SKM-1 (cell line): ENCODE measurements around the gene IGFBPL1.
"Not testable (repeated sequence)": the region's sequence is repeated elsewhere in the genome, so short reads cannot be mapped to it uniquely, and the experiment has no call there.

ENCODE experiments used
- DNase-seq: peaks from one replicate; lab custom pipeline; 2025; ENCODE audit not compliant: unreplicated experiment; lab: John Stamatoyannopoulos, UW

IGFBPL1 gene, protein sequence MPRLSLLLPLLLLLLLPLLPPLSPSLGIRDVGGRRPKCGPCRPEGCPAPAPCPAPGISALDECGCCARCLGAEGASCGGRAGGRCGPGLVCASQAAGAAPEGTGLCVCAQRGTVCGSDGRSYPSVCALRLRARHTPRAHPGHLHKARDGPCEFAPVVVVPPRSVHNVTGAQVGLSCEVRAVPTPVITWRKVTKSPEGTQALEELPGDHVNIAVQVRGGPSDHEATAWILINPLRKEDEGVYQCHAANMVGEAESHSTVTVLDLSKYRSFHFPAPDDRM

DNA sequence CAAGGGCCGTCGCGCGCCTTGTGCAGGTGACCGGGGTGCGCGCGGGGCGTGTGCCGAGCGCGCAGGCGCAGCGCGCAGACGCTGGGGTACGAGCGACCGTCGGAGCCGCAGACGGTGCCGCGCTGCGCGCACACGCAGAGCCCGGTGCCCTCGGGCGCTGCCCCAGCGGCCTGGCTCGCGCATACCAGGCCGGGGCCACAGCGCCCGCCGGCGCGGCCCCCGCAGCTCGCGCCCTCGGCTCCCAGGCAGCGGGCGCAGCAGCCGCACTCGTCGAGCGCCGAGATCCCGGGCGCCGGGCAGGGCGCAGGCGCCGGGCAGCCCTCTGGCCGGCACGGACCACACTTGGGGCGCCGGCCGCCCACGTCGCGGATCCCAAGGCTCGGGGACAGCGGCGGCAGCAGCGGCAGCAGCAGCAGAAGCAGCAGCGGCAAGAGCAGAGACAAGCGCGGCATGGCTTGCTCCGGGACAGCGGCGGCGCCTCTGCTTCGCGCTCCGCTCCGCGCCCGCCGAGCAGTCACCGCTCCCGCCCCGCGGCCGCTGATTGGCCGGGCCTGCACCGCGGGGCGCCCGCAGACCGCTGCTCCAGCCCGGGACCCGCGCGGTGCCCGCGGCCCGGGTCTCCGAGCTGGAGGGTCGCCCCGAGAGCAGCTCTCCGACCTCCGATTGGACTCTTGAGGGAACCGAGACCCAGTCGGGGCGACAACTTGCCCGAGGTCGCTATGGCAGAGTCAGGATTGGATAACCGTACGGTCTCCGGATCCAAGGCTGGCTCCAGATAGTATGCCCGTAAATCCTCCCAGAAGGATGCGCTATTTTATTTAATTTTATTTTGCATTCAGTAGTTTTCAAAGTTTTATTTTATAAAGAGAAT, at the start of gene IGFBPL1:
IGFBPL1 (minus strand) TSS at position 482 of the 871 bp plus-strand sequence; CDS start at position 452, 30 bp downstream.
- no peak for DNase-seq

DNA sequence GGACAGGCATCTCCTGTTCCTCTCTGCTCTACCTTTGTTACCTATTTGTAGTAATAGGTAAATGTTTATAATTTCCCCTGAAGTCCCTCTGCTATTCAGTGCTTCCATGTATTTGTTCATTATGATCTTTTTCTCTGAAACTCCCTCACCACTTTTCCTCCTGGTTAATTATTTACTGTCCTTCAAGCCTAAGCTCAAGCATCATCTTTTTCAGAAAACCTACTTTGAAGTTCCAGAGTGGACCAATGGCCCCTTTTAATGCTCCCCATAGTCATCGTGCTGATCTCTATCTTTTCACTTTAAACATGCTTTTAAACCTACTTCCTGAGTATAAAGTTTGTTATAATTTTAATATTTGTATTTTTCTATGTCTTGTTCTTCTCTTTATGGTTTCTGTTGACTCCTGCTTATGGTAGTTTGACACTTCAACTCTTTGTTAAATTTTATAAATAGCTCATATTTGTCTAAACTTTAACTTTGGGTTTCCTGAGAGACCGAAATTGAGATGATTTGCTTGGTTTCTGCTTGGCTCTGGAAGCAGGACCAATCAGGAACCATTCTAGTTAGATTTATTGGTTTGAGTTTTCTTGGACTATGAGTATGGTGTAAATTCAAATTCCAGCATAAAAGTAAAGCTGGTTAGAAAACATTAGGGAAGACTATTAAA, 48.5 kb upstream of the IGFBPL1 start:
- not testable (repeated sequence) for DNase-seq

DNA sequence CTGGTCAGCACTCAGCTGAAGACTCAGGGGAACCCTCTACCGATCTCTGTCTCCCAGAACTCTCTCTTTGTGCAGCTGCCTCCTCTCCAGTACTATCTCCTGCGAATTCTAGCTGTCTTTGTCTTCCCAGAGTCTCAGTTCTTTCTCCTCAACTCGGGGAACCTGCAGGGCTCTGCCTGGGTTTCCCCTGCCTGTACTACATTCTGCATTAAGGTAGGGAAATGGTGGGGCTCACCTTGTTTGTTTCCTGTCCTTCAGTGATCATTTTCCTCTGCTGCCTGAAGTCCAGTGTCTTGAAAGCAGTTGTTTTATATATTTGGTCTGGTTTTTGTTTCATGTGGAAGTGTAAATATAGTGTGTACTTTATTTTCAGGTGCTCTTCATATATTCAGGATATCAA, 43.1 kb upstream of the IGFBPL1 start:
- no peak for DNase-seq

DNA sequence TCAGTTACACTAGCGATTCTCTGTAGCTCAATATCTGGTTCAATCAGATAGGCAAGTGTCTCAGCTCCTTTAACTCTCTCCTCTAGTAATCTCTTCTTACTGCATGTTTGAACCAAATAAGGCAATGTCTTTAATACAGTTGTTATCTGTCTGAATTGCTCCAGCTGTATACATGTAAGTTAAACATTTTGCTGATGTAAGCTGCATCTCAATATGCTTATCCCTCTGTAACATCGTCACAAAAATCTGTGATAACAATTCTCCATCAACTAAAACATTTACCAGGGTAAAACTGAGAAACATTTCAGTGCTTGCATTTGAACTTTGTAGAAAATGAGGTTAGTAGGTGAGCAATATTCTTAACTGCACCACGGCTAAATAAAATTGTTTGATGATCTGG, 29.6 kb upstream of the IGFBPL1 start:
- DNase-seq: no peak

DNA sequence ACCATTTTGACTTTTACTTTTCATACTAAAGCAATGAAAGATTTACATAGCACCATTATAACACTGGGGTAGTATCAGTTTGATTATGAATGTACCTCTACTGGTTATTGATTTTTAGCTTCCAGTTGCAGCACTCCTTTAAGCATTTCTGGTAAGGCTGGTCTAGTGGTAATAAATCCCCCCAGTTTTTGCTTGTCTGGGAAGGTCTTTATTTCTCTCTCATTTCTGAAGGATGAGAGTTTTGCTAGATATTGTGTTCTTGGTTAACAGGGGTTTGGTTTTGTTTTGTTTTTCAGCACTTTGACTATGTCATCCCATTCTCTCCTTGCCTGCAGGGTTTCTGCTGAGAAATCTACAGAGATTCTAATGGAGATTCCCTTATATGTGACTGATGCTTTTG, 26.9 kb upstream of the IGFBPL1 start:
- DNase-seq: no peak

DNA sequence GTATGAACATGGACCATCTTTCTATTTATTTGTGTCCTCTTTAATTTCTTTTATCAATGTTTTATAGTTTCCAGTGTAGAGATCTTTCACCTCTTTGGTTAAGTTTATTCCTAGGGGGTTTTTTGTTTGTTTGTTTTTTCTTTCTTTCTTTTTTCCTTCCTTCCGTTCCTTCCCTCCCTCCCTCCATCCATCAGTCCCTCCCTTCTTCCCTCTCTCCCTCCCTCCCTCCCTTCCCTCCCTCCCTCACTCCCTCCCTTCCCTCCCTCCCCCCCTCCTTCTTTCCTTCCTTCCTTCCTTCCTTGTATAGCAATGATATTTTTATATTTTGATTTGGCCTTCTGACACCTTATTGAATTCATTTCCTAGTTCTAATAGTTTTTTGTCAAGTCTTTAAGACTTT, 23.4 kb upstream of the IGFBPL1 start:
- no peak for DNase-seq

DNA sequence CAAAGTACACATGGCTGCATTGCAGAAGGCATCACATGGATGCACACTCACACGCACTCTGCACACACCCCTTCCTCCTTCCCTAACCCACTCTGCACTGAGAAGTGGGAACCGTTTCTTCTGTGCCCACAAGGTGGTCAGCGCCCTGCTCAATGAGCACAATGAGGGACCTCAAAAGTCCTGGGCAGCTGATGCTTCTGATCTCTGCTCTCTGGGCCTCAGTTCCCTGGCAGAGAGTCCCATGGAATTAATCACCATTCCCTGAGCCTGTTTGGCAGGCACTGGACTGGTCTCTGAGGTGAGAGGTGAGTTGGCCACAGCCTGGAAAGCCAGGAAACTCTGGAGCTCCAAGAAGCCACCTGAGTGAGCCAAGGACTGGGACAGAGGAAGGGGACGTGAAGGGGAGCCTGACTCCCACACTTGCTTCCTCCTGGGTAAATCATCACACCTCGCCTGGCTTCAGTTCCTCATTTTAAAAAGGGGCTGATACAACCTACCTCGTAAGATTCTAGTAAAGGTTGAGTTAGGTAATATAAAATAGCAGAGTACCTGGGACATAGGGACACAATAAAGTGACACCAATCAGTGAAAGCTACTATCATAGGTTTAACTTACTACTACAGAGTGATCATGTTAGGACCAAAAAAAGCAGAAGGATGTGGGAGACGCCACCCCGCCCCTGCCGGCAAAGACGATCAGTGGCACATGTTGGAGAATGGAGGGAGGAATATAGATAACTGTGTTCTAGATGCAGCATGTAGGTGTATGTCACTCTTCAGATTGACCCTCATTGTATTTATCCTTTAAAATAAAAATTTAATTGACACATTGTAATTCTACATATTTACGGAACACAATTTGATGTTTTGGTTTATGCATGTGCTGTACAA, 21.1 kb upstream of the IGFBPL1 start:
- DNase-seq: no peak

DNA sequence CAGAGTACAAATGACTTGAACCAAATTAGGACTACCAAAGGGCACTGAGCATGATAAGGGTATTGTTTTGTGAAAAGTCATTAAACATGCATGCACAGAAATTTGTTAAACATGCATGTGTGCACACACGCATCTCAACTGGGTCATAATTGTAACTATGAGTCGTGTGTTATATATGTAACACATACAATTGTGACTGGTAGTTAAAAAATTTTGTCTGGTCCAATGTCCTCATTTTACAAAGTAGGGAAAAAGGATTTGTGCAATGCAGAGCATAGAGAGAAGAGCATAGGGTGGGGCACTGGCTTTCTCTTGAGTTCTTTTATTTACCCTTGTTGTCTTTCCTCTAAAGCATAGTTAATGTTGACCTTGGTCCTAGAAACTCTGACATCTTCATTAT, 19.3 kb upstream of the IGFBPL1 start:
- DNase-seq: no peak

DNA sequence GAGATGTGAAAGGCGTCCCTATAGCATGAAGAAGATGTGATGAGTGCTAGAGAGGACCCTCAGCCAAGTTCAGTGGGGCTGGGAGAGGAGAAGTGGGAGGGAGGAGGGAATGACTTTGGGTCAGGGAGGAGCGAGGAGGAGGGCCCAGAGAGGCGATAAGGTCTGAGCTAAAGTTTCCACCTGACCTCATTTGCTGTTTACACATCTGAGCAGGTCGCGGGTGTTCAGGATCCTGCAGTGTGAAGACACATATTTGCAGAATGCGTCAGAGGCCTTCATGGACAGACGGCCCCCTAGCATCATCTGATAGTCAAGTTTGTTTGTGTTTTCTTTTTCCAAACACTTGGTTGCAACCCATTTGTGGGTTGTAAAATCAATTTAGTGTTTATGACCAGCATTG, 18.9 kb upstream of the IGFBPL1 start:
- no peak for DNase-seq

DNA sequence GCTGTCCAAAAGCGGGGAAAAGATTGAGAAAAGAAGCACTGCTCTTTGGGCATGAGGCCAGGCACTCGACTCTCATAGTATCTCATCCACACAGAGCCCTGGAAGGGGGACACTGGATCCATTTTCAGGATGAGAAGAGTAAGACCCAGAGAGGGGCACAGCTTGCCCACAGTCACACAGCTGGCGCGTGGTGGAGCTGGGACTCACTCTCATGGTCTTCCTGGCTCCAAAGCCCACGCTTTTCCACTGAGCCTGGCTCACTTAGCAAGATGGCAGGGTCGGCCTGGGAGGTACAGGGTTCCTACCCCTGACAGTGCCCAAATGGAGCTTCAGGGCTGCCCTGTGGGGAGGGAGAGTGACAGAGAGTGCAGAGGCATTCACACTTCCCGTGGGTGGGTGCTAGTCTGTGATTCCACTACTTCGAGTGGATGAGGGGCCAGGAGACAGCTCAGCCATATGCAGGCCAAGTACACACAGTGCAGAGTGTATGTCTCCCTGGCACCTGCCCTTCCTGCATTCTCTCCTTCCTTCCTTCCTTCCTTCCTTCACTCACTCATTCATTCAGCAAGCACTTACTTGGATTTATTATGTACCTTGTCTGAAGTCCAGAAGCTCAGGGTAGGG, 18.3 kb upstream of the IGFBPL1 start:
- no peak for DNase-seq

DNA sequence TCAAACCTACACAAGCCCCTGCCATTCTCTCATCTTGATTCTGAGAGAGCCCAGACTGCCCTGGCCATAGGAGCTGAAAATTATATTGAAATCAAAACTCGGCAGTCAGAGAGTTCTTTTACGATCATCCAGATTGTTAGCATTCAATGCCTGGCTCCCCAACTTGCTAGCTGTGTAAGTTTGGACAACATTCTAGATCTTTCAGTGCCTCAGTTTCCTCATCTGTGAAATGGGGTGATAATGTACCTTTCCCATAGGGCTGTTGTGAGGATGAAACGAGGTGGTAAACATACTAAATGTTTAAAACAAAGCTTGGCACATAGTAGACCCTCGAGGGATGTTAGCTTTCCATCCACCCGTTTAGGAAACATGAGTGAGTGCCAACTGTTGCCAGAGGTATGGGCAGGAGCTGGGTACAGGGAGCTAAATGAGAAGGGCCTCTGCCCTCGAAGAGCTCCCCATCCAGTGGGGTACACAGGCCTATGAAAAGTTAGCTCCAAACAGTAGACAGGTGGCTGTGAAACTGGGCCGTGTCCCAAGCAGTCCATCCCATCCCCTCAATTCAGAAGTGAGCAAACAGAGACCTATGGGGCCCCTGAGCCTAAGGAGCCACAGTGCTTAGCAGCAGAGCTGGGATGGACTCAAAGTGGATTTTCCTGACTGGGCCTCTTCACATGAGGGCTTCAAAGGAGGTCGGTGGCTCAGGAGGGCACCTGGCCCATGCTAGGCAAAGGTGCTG, 17.3 kb upstream of the IGFBPL1 start:
- DNase-seq: no peak

DNA sequence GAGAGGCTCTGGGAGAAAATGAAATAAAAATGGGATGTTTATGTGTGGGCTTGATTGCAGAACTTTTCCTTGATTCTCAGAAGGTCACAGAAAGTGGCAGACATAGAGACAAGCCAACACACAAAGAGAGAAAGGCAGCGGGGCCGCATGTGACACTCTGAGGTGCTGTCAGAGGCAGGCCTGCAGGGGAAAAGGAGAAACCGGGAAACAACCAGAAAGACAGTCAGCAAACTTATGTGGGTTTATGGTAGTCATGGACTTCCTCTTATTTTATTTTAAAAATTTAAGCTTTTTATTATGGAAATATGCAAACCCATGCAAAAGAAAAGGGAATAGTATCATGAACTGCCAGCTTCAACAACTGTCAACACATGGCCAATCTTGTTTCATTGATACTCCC, 16.3 kb upstream of the IGFBPL1 start:
- peak; percentile 51 for DNase-seq

DNA sequence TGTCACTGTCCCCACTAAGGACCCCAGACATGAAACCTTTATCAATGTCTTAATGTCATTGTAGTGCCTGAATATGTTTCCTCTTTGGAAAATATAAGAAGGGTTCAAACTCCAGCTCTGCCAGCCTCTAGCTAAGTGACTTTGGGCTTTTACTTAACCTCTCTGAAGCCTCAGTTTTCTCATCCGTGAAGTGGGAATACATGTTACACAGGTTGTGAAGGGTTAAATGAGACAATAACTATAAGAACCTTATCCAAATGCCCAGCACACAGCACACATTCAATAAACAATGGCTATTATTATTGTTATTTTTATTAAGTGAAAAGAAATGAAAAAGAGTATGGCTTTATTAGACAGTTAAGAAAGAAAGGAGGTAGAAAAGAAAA, 15.7 kb upstream of the IGFBPL1 start:
- no peak for DNase-seq

DNA sequence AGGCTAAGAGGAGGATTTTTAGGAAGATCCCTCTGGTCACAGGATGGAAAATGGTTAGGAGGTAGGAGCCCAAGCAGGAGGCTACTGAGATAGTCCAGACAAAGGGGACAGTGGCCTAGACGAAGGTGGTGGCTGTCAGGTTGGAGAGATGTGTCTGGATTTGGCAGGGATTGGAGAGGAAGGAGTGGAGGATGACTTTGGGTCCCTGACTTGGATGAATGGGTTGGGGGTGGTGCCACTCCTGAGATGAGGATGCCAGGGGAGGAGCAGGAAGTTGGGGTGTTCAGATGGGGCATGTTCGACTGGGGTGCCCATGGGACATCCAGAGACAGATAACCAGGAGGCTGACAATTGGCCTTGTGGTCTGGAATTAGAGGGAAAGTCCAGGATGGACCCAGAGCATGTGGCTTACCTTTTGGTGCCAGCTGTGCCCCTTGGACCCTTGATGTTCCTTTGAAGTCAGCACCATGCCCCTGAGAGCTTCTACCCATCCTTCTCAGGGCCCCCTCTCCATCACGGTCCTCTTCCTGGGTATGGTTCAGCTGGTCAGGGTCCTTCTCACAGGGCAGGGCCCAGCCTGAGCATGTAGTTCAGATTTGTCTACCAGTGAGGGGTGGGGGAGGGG, 15.1 kb upstream of the IGFBPL1 start:
- DNase-seq: no peak

DNA sequence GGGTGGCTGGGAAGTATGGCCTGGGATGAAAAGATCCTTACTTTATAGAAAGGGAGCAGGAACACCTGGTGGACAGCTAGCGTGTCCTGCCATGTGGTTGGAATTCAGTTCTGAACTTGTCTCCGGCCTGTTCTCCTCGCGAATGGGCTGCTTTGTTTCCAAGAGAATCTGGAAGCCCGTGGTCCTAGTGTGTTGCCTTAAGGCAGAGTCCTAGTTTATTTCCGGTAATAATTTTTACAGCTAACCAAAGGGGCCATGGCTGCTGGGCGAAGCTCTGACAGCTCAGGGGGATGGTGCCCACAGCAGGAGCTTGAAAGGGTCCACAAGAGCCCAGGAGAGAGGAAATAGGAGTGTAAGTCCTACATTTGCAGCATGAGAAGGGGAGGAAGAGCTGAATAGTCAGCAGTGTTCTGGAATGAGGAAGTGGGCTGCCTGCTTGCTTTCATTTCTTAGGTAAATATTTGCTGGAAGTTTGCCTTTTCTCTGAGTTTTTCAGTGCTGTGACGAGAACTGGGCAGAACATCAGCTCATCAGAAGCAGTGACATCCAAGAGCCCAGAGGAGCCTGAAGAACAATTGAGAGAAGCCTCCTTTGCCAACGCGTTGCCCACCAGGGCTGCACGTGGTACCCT, 13.1 kb upstream of the IGFBPL1 start:
- DNase-seq: peak; percentile 28

DNA sequence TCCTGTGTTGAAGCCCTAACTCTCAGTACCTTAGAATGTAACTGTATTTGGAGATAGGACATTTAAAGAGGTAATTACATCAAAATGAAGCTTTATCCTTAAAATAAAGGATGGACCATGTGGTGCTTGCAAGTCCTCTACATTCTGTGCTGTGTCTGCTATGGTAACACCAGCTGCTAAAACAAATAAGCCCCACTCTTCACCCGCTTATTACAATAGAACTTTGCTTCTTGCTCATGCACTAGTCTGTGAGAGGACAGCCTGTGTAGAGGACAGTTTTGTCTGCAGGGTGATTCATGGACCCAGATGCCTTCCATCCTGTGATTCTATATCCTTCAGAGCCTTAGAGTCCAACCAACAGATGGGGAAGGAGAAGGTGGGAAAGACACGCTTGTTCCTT, 12.5 kb upstream of the IGFBPL1 start:
- no peak for DNase-seq

DNA sequence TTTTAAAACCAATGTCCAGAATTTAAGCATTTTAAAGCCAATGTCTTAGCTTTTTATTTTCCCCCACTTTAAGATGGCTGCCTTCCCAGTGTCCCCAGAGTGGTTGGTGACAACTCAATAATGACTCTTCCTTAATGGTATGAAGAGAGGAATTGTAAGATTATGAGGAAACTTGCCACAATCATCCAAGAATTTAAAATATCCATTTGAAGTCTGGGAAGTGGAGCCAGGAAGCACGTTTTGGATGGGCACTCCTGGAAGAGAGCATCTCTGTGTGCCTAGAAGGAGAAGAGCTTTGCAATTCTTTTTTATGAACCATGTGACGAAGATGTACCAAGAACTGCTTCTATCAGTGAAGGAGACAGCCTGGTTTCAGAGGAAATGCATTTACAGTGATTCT, 11.3 kb upstream of the IGFBPL1 start:
- no peak for DNase-seq

DNA sequence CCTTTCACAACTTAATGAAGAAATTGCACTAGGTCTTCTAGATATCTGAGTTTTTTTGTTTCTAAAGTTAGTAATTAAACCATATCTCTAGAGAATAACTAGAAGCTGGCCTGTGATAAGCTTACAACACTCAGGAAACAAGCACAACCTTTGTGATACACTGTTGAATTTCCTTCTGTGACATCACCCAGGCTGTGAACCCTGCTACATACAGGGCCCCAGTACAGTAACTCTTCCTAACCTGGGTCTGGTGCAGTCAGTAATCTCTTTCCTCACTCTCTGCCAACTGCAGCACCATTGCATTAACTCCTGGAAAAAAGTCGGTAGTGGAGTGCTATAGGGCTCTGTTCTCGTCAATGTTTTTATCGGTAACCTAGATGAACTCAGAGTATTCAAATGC, 10.6 kb upstream of the IGFBPL1 start:
- no peak for DNase-seq

DNA sequence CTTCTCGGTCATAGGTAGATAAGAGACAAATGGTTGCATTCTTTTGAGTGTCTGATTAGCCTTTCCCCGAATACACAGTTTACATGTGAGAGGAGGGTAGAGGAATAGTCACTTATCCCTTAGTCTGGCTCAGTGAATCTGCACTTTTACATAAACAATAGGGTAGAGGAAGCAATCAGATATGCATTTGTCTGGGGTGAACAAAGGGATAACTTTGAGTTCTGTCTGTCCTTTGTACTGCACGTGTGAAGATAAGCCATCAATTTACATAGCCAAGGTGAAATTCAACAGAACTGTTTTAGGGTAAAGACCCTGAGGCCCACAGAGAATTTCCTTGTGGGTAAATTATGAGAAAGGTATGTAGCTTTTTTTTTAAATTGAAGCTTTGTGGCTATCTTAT, 10.1 kb upstream of the IGFBPL1 start:
- no peak for DNase-seq
